Glomerular visceral epithelial cell (primary cell): ENCODE data around the gene MRPS18B.

ENCODE experiments used
- DNase-seq: peaks from one replicate; pipeline ENCODE4 v3.0.0-alpha.2; 2016; ENCODE audit errors: extremely low spot score

MRPS18B gene

GRCh38 chr6:30617565-30618269 is at the start of gene MRPS18B:
Gene MRPS18B (plus strand): TSS chr6:30617840. CDS start chr6:30617866, 26 bp downstream.
- DNase-seq: peak; percentile 98

GRCh38 chr6:30568245-30568644 is 49.4 kb upstream of the MRPS18B start:
- DNase-seq: no peak

GRCh38 chr6:30570263-30570662 is 47.4 kb upstream of the MRPS18B start:
- no peak for DNase-seq

- no peak for DNase-seq
These were observed 46.9 kb upstream of the MRPS18B start for GRCh38 chr6:30570740-30571074.

- DNase-seq: peak; percentile 97
These were observed 46.4 kb upstream of the MRPS18B start, which contains the start of gene ABCF1 for GRCh38 chr6:30571075-30571761. Gene ABCF1 (plus strand): TSS chr6:30571442. CDS start chr6:30571488, 46 bp downstream.

GRCh38 chr6:30571762-30572082 is 45.9 kb upstream of the MRPS18B start:
- no peak for DNase-seq

- no peak for DNase-seq
These were observed 45.5 kb upstream of the MRPS18B start for GRCh38 chr6:30572148-30572547.

- no peak for DNase-seq
These were observed 44.5 kb upstream of the MRPS18B start for GRCh38 chr6:30573113-30573512.

- no peak for DNase-seq
These were observed 39.6 kb upstream of the MRPS18B start for GRCh38 chr6:30578051-30578450.

GRCh38 chr6:30583921-30584320 is 33.7 kb upstream of the MRPS18B start:
- no peak for DNase-seq

GRCh38 chr6:30589754-30590358 is 27.8 kb upstream of the MRPS18B start:
- DNase-seq: no peak

- no peak for DNase-seq
These were observed 27.1 kb upstream of the MRPS18B start for GRCh38 chr6:30590509-30590908.

GRCh38 chr6:30591008-30591407 is 26.6 kb upstream of the MRPS18B start:
- DNase-seq: no peak

GRCh38 chr6:30592287-30592686 is 25.4 kb upstream of the MRPS18B start:
- no peak for DNase-seq

- peak; percentile 77 for DNase-seq
These were observed 20.1 kb upstream of the MRPS18B start for GRCh38 chr6:30597315-30598144.

GRCh38 chr6:30598912-30599624 is 18.6 kb upstream of the MRPS18B start:
- DNase-seq: no peak

- no peak for DNase-seq
These were observed 17.9 kb upstream of the MRPS18B start for GRCh38 chr6:30599625-30600324.

- DNase-seq: peak; percentile 27
These were observed 17.1 kb upstream of the MRPS18B start for GRCh38 chr6:30600451-30600961.

GRCh38 chr6:30601436-30601814 is 16.2 kb upstream of the MRPS18B start:
- no peak for DNase-seq

- no peak for DNase-seq
These were observed 15.6 kb upstream of the MRPS18B start for GRCh38 chr6:30601815-30602641.
